Gastrocnemius medialis (tissue), 4 donors: Measurements from ENCODE around the gene SSC5D.

Experiments used
- POLR2A ChIP-seq, 2 donors: fragments of 450-650 bp; IDR thresholded peaks; one replicate each; pipeline ENCODE4 v1.6.1; 2017; ENCODE audit warnings: antibody characterized with exemption in 2 of 2, mild to moderate bottlenecking in 2 of 2, moderate library complexity in 2 of 2
- TF ChIP-seq, protein P1 (sequence below), 5 experiments: fragments of 450-650 bp in 3 of 5; fragments of 200-600 bp in 2 of 5; sonication (generic) in 2 of 5; IDR thresholded peaks in 4 of 5; conservative IDR thresholded peaks in 1 of 5; 1 replicate in 4 of 5; 2 replicates in 1 of 5; pipeline ENCODE4 v1.5.1; 2016 to 2019; ENCODE audit warnings: antibody characterized with exemption in 5 of 5, mild to moderate bottlenecking in 3 of 5, moderate library complexity in 3 of 5

DNA sequence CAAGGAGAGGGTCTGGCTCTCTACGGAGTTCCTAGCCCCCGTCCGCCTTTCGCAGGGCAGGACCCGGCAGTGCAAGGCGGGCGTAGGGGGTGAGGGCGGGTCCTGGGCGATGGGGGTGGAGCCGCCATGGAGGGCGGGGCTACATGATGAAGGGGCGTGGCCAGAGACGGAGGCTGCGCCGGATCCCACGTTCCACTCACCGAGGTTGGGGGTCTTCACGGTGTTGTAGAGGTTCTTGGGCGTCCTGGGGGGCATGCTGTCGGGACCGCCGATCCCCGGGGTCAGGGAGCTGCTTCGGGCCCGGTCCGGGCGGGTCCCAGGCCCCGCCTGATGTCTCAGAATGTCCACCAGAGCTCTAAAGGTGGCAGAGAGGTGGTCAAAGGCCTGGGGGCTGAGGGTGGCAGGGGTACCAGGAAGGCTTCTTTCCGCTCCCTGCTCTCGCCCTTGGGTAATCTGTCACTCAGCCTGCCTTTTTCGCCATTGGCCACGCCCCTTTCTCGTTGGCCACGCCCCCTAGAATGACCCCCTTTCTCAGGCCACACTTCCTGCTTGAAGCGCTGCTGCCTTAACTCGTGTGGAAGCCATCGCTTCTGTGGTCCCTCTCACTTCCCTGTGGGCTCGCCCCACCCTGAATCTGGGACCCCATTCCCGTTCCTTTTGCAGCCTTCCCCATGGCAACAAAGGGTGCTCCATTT, 47.7 kb upstream of the SSC5D start:
- TF ChIP-seq, protein P1, sequence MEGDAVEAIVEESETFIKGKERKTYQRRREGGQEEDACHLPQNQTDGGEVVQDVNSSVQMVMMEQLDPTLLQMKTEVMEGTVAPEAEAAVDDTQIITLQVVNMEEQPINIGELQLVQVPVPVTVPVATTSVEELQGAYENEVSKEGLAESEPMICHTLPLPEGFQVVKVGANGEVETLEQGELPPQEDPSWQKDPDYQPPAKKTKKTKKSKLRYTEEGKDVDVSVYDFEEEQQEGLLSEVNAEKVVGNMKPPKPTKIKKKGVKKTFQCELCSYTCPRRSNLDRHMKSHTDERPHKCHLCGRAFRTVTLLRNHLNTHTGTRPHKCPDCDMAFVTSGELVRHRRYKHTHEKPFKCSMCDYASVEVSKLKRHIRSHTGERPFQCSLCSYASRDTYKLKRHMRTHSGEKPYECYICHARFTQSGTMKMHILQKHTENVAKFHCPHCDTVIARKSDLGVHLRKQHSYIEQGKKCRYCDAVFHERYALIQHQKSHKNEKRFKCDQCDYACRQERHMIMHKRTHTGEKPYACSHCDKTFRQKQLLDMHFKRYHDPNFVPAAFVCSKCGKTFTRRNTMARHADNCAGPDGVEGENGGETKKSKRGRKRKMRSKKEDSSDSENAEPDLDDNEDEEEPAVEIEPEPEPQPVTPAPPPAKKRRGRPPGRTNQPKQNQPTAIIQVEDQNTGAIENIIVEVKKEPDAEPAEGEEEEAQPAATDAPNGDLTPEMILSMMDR (IDR thresholded peaks at IDR 0.05 in 4 of 5, conservative IDR thresholded peaks at IDR 0.05 in 1 of 5), result no peak
- no peak for TF ChIP-seq POLR2A (IDR thresholded peaks at IDR 0.05)
